Loucy (cell line): Measurements from ENCODE around the gene SLC48A1.

Source experiments
- CTCF ChIP-seq: fragments of 200-600 bp; sonication (generic); conservative IDR thresholded peaks from 2 replicates; pipeline ENCODE4 v1.5.1; 2014; ENCODE audit warnings: mild to moderate bottlenecking, antibody characterized with exemption, low read length
- EZH2phosphoT487 ChIP-seq: fragments of 200-600 bp; IDR thresholded peaks from 2 replicates; pipeline ENCODE4 v1.6.1; 2018; ENCODE audit warnings: antibody characterized with exemption, mild to moderate bottlenecking, moderate library complexity, borderline replicate concordance

- TF ChIP-seq CTCF (no peak), EZH2phosphoT487 (no peak)
Measured at GRCh38 chr12:47811072-47811396, 38.0 kb downstream of the SLC48A1 start.
